ENCODE results near the gene TMEM145. TPM values are rescaled to one million over a fixed set of nuclear protein-coding genes. Genes with fewer than 3 reads are reported as not detected.

TMEM145 gene
- total RNA-seq, 1 donor from 2014 or later = 3.9 TPM

GRCh38 chr19:42349378-42350107, 36.4 kb downstream of the TMEM145 start:
- Mint-ChIP-seq H3K27ac (ENCODE audit: unreplicated experiment) (no peak overlapping the region), H3K9me3 (ENCODE audit: unreplicated experiment) (no peaks in the 10 kb centered on the region), H3K4me1 (ENCODE audit: unreplicated experiment) (no peaks in the 10 kb centered on the region), H3K4me3 (ENCODE audit: unreplicated experiment) (peak overlapping the region; percentile 17), H3K36me3 (ENCODE audit: low read depth, unreplicated experiment) (peaks cover 38% of the 10 kb centered on the region), H3K27me3 (ENCODE audit: unreplicated experiment) (peaks cover 10% of the 10 kb centered on the region)
- TF ChIP-seq CTCF (IDR thresholded peaks at IDR 0.05; ENCODE audit: unreplicated experiment) = no peak
- DNase-seq (ENCODE audit: low spot score) = no peak

- no peaks in the 10 kb centered on the region for H3K4me1 Mint-ChIP-seq (ENCODE audit: unreplicated experiment)
- no peak overlapping the region for H3K27ac Mint-ChIP-seq (ENCODE audit: unreplicated experiment)
- no peak overlapping the region for H3K4me3 Mint-ChIP-seq (ENCODE audit: unreplicated experiment)
- DNase-seq (ENCODE audit: low spot score) = no peak
- peaks cover 10% of the 10 kb centered on the region for H3K27me3 Mint-ChIP-seq (ENCODE audit: unreplicated experiment)
- no peak for TF ChIP-seq CTCF (IDR thresholded peaks at IDR 0.05; ENCODE audit: unreplicated experiment)
- no peaks in the 10 kb centered on the region for H3K9me3 Mint-ChIP-seq (ENCODE audit: unreplicated experiment)
- H3K36me3 Mint-ChIP-seq (ENCODE audit: low read depth, unreplicated experiment) = peaks cover 36% of the 10 kb centered on the region
Observed at GRCh38 chr19:42350417-42350816, 37.3 kb downstream of the TMEM145 start.

GRCh38 chr19:42351079-42351735, 38.1 kb downstream of the TMEM145 start:
- peaks cover 35% of the 10 kb centered on the region for H3K36me3 Mint-ChIP-seq (ENCODE audit: low read depth, unreplicated experiment)
- TF ChIP-seq CTCF (IDR thresholded peaks at IDR 0.05; ENCODE audit: unreplicated experiment) = no peak
- no peaks in the 10 kb centered on the region for H3K4me1 Mint-ChIP-seq (ENCODE audit: unreplicated experiment)
- no peaks in the 10 kb centered on the region for H3K9me3 Mint-ChIP-seq (ENCODE audit: unreplicated experiment)
- no peak for DNase-seq (ENCODE audit: low spot score)
- H3K27me3 Mint-ChIP-seq (ENCODE audit: unreplicated experiment) = peaks cover 10% of the 10 kb centered on the region
- no peak overlapping the region for H3K4me3 Mint-ChIP-seq (ENCODE audit: unreplicated experiment)
- H3K27ac Mint-ChIP-seq (ENCODE audit: unreplicated experiment) = no peak overlapping the region

GRCh38 chr19:42352301-42353259, 39.5 kb downstream of the TMEM145 start:
- DNase-seq (ENCODE audit: low spot score) = no peak
- peaks cover 8% of the 10 kb centered on the region for H3K27me3 Mint-ChIP-seq (ENCODE audit: unreplicated experiment)
- TF ChIP-seq CTCF (IDR thresholded peaks at IDR 0.05; ENCODE audit: unreplicated experiment) = no peak
- no peaks in the 10 kb centered on the region for H3K9me3 Mint-ChIP-seq (ENCODE audit: unreplicated experiment)
- no peaks in the 10 kb centered on the region for H3K4me1 Mint-ChIP-seq (ENCODE audit: unreplicated experiment)
- peaks cover 32% of the 10 kb centered on the region for H3K36me3 Mint-ChIP-seq (ENCODE audit: low read depth, unreplicated experiment)
- no peak overlapping the region for H3K4me3 Mint-ChIP-seq (ENCODE audit: unreplicated experiment)
- H3K27ac Mint-ChIP-seq (ENCODE audit: unreplicated experiment) = no peak overlapping the region

Data from endothelial cell (in vitro differentiated cells).